Keratinocyte (primary cell): Measurements from ENCODE around the gene AP5Z1.

Source experiments
- EZH2 ChIP-seq: IDR thresholded peaks from one replicate; pipeline ENCODE4 v1.6.1; 2012; ENCODE audit warnings: inconsistent platforms, mild to moderate bottlenecking, low read length, moderate library complexity
- TF ChIP-seq, protein P1 (sequence below), 3 experiments: IDR thresholded peaks in 1 of 3; conservative IDR thresholded peaks in 1 of 3; optimal IDR thresholded peaks in 1 of 3; 2 replicates in 2 of 3; 3 replicates in 1 of 3; pipeline versions ENCODE3 to v1.5.1; 2011; ENCODE audit warnings: low read length in 3 of 3, mild to moderate bottlenecking in 3 of 3, moderate library complexity in 2 of 3, control low read depth in 1 of 3, inconsistent platforms in 1 of 3; ENCODE audit not compliant: insufficient read depth in 2 of 3; ENCODE audit errors: extremely low read depth in 1 of 3

DNA sequence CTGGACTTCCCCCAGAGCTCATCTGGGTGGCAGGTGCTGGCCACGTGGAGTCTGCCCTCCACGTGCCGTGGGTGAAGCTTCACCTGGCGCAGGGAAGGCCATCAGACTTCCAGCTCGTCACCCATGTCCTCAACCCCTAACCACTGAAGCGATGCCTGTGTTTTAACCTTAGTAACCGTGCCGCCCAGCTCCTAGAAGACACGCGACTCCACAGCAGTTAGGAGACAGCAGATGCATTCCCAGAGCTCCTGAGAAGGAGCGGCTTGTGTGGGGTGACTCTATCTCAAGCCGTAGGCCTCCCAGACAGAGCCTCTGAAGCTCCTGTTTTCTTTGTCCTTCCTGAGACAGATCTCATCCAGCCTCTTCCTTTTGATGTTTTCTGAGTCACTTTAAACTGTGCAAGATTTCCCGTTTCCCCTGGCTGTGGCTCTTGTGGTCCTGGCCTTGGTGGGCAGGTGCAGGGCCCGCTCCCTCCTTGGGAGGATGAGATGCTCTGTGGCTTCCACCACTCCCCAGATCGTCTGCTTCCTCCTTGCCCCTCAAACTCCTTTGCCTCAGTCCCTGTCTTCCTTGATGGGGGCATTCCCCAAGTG is 41.4 kb upstream of the AP5Z1 start:
- TF ChIP-seq, protein P1, sequence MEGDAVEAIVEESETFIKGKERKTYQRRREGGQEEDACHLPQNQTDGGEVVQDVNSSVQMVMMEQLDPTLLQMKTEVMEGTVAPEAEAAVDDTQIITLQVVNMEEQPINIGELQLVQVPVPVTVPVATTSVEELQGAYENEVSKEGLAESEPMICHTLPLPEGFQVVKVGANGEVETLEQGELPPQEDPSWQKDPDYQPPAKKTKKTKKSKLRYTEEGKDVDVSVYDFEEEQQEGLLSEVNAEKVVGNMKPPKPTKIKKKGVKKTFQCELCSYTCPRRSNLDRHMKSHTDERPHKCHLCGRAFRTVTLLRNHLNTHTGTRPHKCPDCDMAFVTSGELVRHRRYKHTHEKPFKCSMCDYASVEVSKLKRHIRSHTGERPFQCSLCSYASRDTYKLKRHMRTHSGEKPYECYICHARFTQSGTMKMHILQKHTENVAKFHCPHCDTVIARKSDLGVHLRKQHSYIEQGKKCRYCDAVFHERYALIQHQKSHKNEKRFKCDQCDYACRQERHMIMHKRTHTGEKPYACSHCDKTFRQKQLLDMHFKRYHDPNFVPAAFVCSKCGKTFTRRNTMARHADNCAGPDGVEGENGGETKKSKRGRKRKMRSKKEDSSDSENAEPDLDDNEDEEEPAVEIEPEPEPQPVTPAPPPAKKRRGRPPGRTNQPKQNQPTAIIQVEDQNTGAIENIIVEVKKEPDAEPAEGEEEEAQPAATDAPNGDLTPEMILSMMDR (optimal IDR thresholded peaks at IDR 0.05 in 1 of 3, IDR thresholded peaks at IDR 0.05 in 1 of 3, conservative IDR thresholded peaks at IDR 0.05 in 1 of 3; ENCODE audit: extremely low read depth in 1 of 3, insufficient read depth in 2 of 3, low read length in 3 of 3) = no peak
- TF ChIP-seq EZH2 = no peak
